Measurements from ENCODE around the gene ANKK1.

Gene ANKK1

GRCh38 chr11:113387605-113388211 is at the start of gene ANKK1:
Gene ANKK1 (plus strand): TSS chr11:113387779. CDS start chr11:113387885, 106 bp downstream.
- peak; percentile 80 for DNase-seq

GRCh38 chr11:113338730-113339129 is 48.8 kb upstream of the ANKK1 start:
- DNase-seq, result no peak

- DNase-seq, result no peak
Observed at GRCh38 chr11:113339929-113340589, 47.5 kb upstream of the ANKK1 start.

GRCh38 chr11:113341388-113342165 is 46.0 kb upstream of the ANKK1 start:
- no peak for DNase-seq

- no peak for DNase-seq
Observed at GRCh38 chr11:113345978-113346377, 41.6 kb upstream of the ANKK1 start.

- no peak for DNase-seq
Observed at GRCh38 chr11:113349528-113349927, 38.1 kb upstream of the ANKK1 start.

- DNase-seq, result peak; percentile 31
Observed at GRCh38 chr11:113350336-113351067, 37.1 kb upstream of the ANKK1 start.

- DNase-seq, result peak; percentile 46
Observed at GRCh38 chr11:113351068-113351450, 36.5 kb upstream of the ANKK1 start.

GRCh38 chr11:113351480-113351879 is 36.1 kb upstream of the ANKK1 start:
- no peak for DNase-seq

- DNase-seq, result no peak
Observed at GRCh38 chr11:113356203-113356602, 31.4 kb upstream of the ANKK1 start.

GRCh38 chr11:113363406-113363805 is 24.2 kb upstream of the ANKK1 start:
- no peak for DNase-seq

- no peak for DNase-seq
Observed at GRCh38 chr11:113363996-113364641, 23.5 kb upstream of the ANKK1 start.

- peak; percentile 65 for DNase-seq
Observed at GRCh38 chr11:113365895-113366294, 21.7 kb upstream of the ANKK1 start.

- DNase-seq, result no peak
Observed at GRCh38 chr11:113369411-113369810, 18.2 kb upstream of the ANKK1 start.

GRCh38 chr11:113370634-113371033 is 16.9 kb upstream of the ANKK1 start:
- no peak for DNase-seq

GRCh38 chr11:113372309-113372708 is 15.3 kb upstream of the ANKK1 start:
- DNase-seq, result no peak

- no peak for DNase-seq
Observed at GRCh38 chr11:113373306-113373705, 14.3 kb upstream of the ANKK1 start.

- no peak for DNase-seq
Observed at GRCh38 chr11:113373981-113374560, 13.5 kb upstream of the ANKK1 start.

- DNase-seq, result no peak
Observed at GRCh38 chr11:113375402-113375801, 12.2 kb upstream of the ANKK1 start.

- no peak for DNase-seq
Observed at GRCh38 chr11:113376156-113376555, 11.4 kb upstream of the ANKK1 start.

GRCh38 chr11:113377681-113378412 is 9.7 kb upstream of the ANKK1 start:
- DNase-seq, result no peak

- DNase-seq, result no peak
Observed at GRCh38 chr11:113378692-113379091, 8.9 kb upstream of the ANKK1 start.
